Sigmoid colon (tissue), 4 donors: ENCODE data around the gene SCG2.
"Not testable (repeated sequence)": the region's sequence is repeated elsewhere in the genome, so short reads cannot be mapped to it uniquely, and the experiment has no call there.

Experiments used
- CTCF ChIP-seq, 4 experiments: fragments of 450-650 bp in 3 of 4; fragments of 200-600 bp in 1 of 4; IDR thresholded peaks; one replicate each; pipeline ENCODE4 v1.5.1; 2016 to 2019; ENCODE audit warnings: antibody characterized with exemption in 4 of 4, mild to moderate bottlenecking in 3 of 4, moderate library complexity in 2 of 4
- POLR2A ChIP-seq, 2 donors: fragments of 450-650 bp; IDR thresholded peaks; one replicate each; pipeline ENCODE4 v1.6.1; 2016; ENCODE audit warnings: antibody characterized with exemption in 2 of 2, mild to moderate bottlenecking in 2 of 2, moderate library complexity in 2 of 2
- POLR2AphosphoS5 ChIP-seq, 4 donors: sonication (generic); formaldehyde crosslinking; IDR thresholded peaks; one replicate each; pipeline ENCODE4 v1.6.1; 2017; ENCODE audit warnings: antibody characterized with exemption in 4 of 4

- not testable (repeated sequence) for TF ChIP-seq POLR2AphosphoS5, CTCF, POLR2A (IDR thresholded peaks at IDR 0.05)
Observed at GRCh38 chr2:223592689-223593088, 9.5 kb downstream of the SCG2 start.
